H1 (cell line): ENCODE measurements around the gene CBLB. TPM values are rescaled to one million over a fixed set of nuclear protein-coding genes. Genes with fewer than 3 reads are reported as not detected.

Source experiments
- CTCF ChIA-PET: fragments of 300-600 bp; sonication (Branson Sonifier 250); formaldehyde crosslinking; loops from one replicate; lab custom pipeline; 2021; ENCODE audit not compliant: partially characterized antibody; lab: Charles Lee
- POLR2A ChIA-PET: fragments of 300-600 bp; sonication (Branson Sonifier 250); formaldehyde crosslinking; loops from one replicate; lab custom pipeline; 2021; ENCODE audit warnings: inconsistent platforms; ENCODE audit not compliant: partially characterized antibody; lab: Charles Lee
- DNase-seq, 2 experiments: peaks; one replicate each; pipeline versions ENCODE4 v3.0.0 to v3.0.0-alpha.2; 2010 to 2022; ENCODE audit warnings: low spot score in 2 of 2, low read depth in 1 of 2, mixed read lengths in 1 of 2
- FAIRE-seq: peaks from 2 replicates; lab custom pipeline; 2011; peaks lifted over from hg19 to GRCh38; lab: Jason Lieb, UNC
- H2AFZ ChIP-seq: 2 replicates; pipeline ENCODE4 v1.8.1; 2012; ENCODE audit warnings: low read length, inconsistent platforms
- H2AK5ac ChIP-seq: 2 replicates; pipeline ENCODE4 v1.6.1; 2013; ENCODE audit warnings: low read depth, low read length
- H2BK120ac ChIP-seq: replicated peaks from 2 replicates; pipeline ENCODE3; 2013; ENCODE audit warnings: low read depth, low read length, inconsistent platforms
- H2BK12ac ChIP-seq: 2 replicates; pipeline ENCODE4 v1.6.1; 2013; ENCODE audit warnings: low read depth, low read length
- H2BK15ac ChIP-seq: 2 replicates; pipeline ENCODE4 v1.6.1; 2013; ENCODE audit warnings: low read length
- H2BK20ac ChIP-seq: 2 replicates; pipeline ENCODE4 v1.6.1; 2013; ENCODE audit warnings: low read length
- H2BK5ac ChIP-seq: 2 replicates; pipeline ENCODE4 v1.6.1; 2013; ENCODE audit warnings: low read depth, low read length
- H3K14ac ChIP-seq: 2 replicates; pipeline ENCODE4 v1.6.1; 2013; ENCODE audit warnings: inconsistent platforms; ENCODE audit not compliant: insufficient read length
- H3K18ac ChIP-seq: 2 replicates; pipeline ENCODE4 v1.6.1; 2013; ENCODE audit warnings: low read length; ENCODE audit errors: extremely low read depth
- H3K23ac ChIP-seq: 2 replicates; pipeline ENCODE4 v1.6.1; 2013; ENCODE audit warnings: inconsistent platforms; ENCODE audit not compliant: insufficient read length
- H3K23me2 ChIP-seq: 2 replicates; pipeline ENCODE4 v1.6.1; 2013; ENCODE audit warnings: low read depth, low read length
- H3K27ac ChIP-seq: 2 replicates; pipeline ENCODE4 v1.6.1; 2011; ENCODE audit warnings: low read depth, low read length, inconsistent platforms
- H3K27me3 ChIP-seq, 4 experiments: replicated peaks in 1 of 4; 1 replicate in 1 of 4; 2 replicates in 3 of 4; pipeline versions ENCODE4 v1.6.1 to v1.8.1; 2011 to 2013; ENCODE audit warnings: low read length in 3 of 4, mild to moderate bottlenecking in 3 of 4, inconsistent platforms in 2 of 4, mixed read lengths in 2 of 4, moderate library complexity in 1 of 4; ENCODE audit not compliant: control insufficient read depth in 3 of 4, insufficient read depth in 3 of 4; ENCODE audit errors: extremely low read depth in 1 of 4
- H3K36me3 ChIP-seq, 4 experiments: 2 replicates each; pipeline versions ENCODE4 v1.6.1 to v1.8.1; 2011 to 2013; ENCODE audit warnings: mild to moderate bottlenecking in 4 of 4, low read length in 3 of 4, moderate library complexity in 2 of 4, control low read depth in 1 of 4, inconsistent platforms in 1 of 4; ENCODE audit not compliant: insufficient read depth in 4 of 4, control insufficient read depth in 2 of 4
- H3K4ac ChIP-seq: replicated peaks from 2 replicates; pipeline ENCODE3; 2013; ENCODE audit warnings: low read length, low read depth, mixed read lengths, inconsistent platforms; ENCODE audit not compliant: insufficient read length
- H3K4me1 ChIP-seq, 4 experiments: replicated peaks in 1 of 4; 1 replicate in 1 of 4; 2 replicates in 3 of 4; pipeline versions ENCODE4 v1.6.1 to v1.8.1; 2011 to 2013; ENCODE audit warnings: low read length in 3 of 4, inconsistent platforms in 2 of 4, mixed read lengths in 1 of 4; ENCODE audit not compliant: insufficient read depth in 4 of 4, control insufficient read depth in 3 of 4
- H3K4me2 ChIP-seq, 2 experiments: 2 replicates each; pipeline versions ENCODE4 v1.6.1 to v1.8.1; 2011 to 2013; ENCODE audit warnings: low read depth in 2 of 2, low read length in 2 of 2, control low read depth in 1 of 2, inconsistent platforms in 1 of 2, mild to moderate bottlenecking in 1 of 2; ENCODE audit not compliant: insufficient read depth in 1 of 2
- H3K4me3 ChIP-seq, 4 experiments: fragments of 200-600, 300-600 bp in 1 of 4; sonication (generic), shearing (Covaris generic), sonication (Bioruptor Twin) in 1 of 4; 2 replicates each; pipeline versions ENCODE4 v1.5.1 to v1.8.1; 2011 to 2016; ENCODE audit warnings: low read length in 4 of 4, low read depth in 3 of 4, control low read depth in 2 of 4, inconsistent platforms in 2 of 4, mild to moderate bottlenecking in 2 of 4, mixed read lengths in 1 of 4, moderate library complexity in 1 of 4; ENCODE audit not compliant: insufficient read depth in 2 of 4; ENCODE audit errors: extremely low read depth in 1 of 4
- H3K56ac ChIP-seq: replicated peaks from 2 replicates; pipeline ENCODE3; 2013; ENCODE audit warnings: low read depth, mild to moderate bottlenecking, mixed read lengths, low read length, inconsistent platforms; ENCODE audit not compliant: insufficient read length
- H3K79me1 ChIP-seq: 2 replicates; pipeline ENCODE4 v1.6.1; 2013; ENCODE audit warnings: low read depth, low read length, control low read depth
- H3K79me2 ChIP-seq, 2 experiments: 2 replicates each; pipeline versions ENCODE4 v1.6.1 to v1.8.1; 2012 to 2013; ENCODE audit warnings: low read length in 2 of 2, mild to moderate bottlenecking in 2 of 2, inconsistent platforms in 1 of 2; ENCODE audit not compliant: insufficient read depth in 2 of 2, control insufficient read depth in 1 of 2
- H3K9ac ChIP-seq, 4 experiments: replicated peaks in 1 of 4; 1 replicate in 1 of 4; 2 replicates in 3 of 4; pipeline versions ENCODE4 v1.6.1 to v1.8.1; 2011 to 2013; ENCODE audit warnings: low read depth in 3 of 4, low read length in 3 of 4, control low read depth in 2 of 4, mild to moderate bottlenecking in 2 of 4, moderate library complexity in 2 of 4, inconsistent platforms in 1 of 4; ENCODE audit errors: extremely low read depth in 1 of 4
- H3K9me3 ChIP-seq, 2 experiments: 2 replicates each; pipeline versions ENCODE4 v1.6.1 to v1.8.1; 2012 to 2013; ENCODE audit warnings: mild to moderate bottlenecking in 2 of 2, moderate library complexity in 2 of 2, control low read depth in 1 of 2, inconsistent platforms in 1 of 2, low read depth in 1 of 2, low read length in 1 of 2, mixed read lengths in 1 of 2; ENCODE audit not compliant: insufficient read depth in 2 of 2
- H4K20me1 ChIP-seq, 2 experiments: replicated peaks in 1 of 2; 2 replicates each; pipeline versions ENCODE3 to v1.8.1; 2011 to 2013; ENCODE audit warnings: inconsistent platforms in 2 of 2, low read length in 2 of 2, mild to moderate bottlenecking in 1 of 2; ENCODE audit not compliant: insufficient read depth in 2 of 2, control insufficient read depth in 1 of 2
- H4K5ac ChIP-seq: 2 replicates; pipeline ENCODE4 v1.6.1; 2013; ENCODE audit warnings: low read length, low read depth, mixed read lengths, inconsistent platforms; ENCODE audit not compliant: insufficient read length
- H4K8ac ChIP-seq: 2 replicates; pipeline ENCODE4 v1.8.0; 2013; ENCODE audit warnings: mild to moderate bottlenecking, moderate library complexity, low read length, inconsistent platforms; ENCODE audit not compliant: insufficient read depth; ENCODE audit errors: extremely low read depth
- H4K91ac ChIP-seq: replicated peaks from 2 replicates; pipeline ENCODE3; 2013; ENCODE audit warnings: low read length, mixed read lengths, inconsistent platforms; ENCODE audit not compliant: insufficient read length
- BACH1 ChIP-seq: IDR thresholded peaks from 2 replicates; pipeline ENCODE4 v1.6.1; 2012; ENCODE audit warnings: low read length, improper control_type of control experiment
- CBX5 ChIP-seq: fragments of 300-800, 300-1000 bp; sonication (generic); IDR thresholded peaks from 2 replicates; pipeline ENCODE4 v1.7.1; 2016; ENCODE audit warnings: antibody characterized with exemption, low read length, low read depth
- CBX8 ChIP-seq: fragments of 300-800, 300-1000 bp; sonication (generic); IDR thresholded peaks from 2 replicates; pipeline ENCODE4 v1.7.1; 2016; ENCODE audit warnings: low read depth, low read length, borderline replicate concordance
- CREB1 ChIP-seq: IDR thresholded peaks from 2 replicates; pipeline ENCODE4 v1.6.1; 2012; ENCODE audit warnings: inconsistent platforms
- CTBP2 ChIP-seq: IDR thresholded peaks from 2 replicates; pipeline ENCODE4 v1.7.0; 2011; ENCODE audit warnings: borderline replicate concordance, mild to moderate bottlenecking, moderate library complexity, mixed read lengths, low read length; ENCODE audit not compliant: insufficient read depth, insufficient read length
- EZH2 ChIP-seq: fragments of 200-600 bp; sonication (generic); IDR thresholded peaks from 2 replicates; pipeline ENCODE4 v1.7.1; 2012; ENCODE audit warnings: low read depth, mild to moderate bottlenecking, moderate library complexity, low read length, inconsistent platforms; ENCODE audit not compliant: severe bottlenecking
- GABPA ChIP-seq: IDR thresholded peaks from 2 replicates; pipeline ENCODE4 v1.6.1; 2011; ENCODE audit warnings: mild to moderate bottlenecking, low read length, moderate library complexity, borderline replicate concordance; ENCODE audit not compliant: insufficient read depth
- JUN ChIP-seq: IDR thresholded peaks from 2 replicates; pipeline ENCODE4 v1.6.1; 2011; ENCODE audit warnings: low read depth, mild to moderate bottlenecking, improper control_type of control experiment, low read length
- POLR2AphosphoS5 ChIP-seq: IDR thresholded peaks from 2 replicates; pipeline ENCODE4 v1.6.1; 2011; ENCODE audit warnings: low read depth, low read length
- SIN3A ChIP-seq, 2 experiments: IDR thresholded peaks in 1 of 2; conservative IDR thresholded peaks in 1 of 2; 2 replicates each; pipeline ENCODE4 v1.6.1; 2011 to 2012; ENCODE audit warnings: low read length in 2 of 2, improper control_type of control experiment in 1 of 2, low read depth in 1 of 2, mild to moderate bottlenecking in 1 of 2
- SP4 ChIP-seq: IDR thresholded peaks from 2 replicates; pipeline ENCODE4 v1.6.1; 2012; ENCODE audit warnings: low read length, inconsistent platforms
- SRF ChIP-seq: IDR thresholded peaks from 2 replicates; pipeline ENCODE4 v1.6.1; 2011; ENCODE audit warnings: mild to moderate bottlenecking, low read depth, low read length, moderate library complexity
- WGBS, 2 experiments: shearing (Covaris generic) in 1 of 2; methylation state at CpG; one replicate each; pipeline versions ENCODE4 v1.1.6 to v1.1.7; 2013 to 2015; ENCODE audit warnings: low lambda C conversion rate in 2 of 2, mixed read lengths in 2 of 2, inconsistent platforms in 1 of 2, low coverage in 1 of 2, missing lambda C conversion rate in 1 of 2; ENCODE audit not compliant: insufficient replicate concordance in 2 of 2, insufficient coverage in 1 of 2, insufficient read length in 1 of 2; ENCODE audit errors: extremely low coverage in 1 of 2, missing lambda C conversion rate in 1 of 2; 5-methylcytosine and 5-hydroxymethylcytosine counted together
- polyA plus RNA-seq, 7 experiments: library from polyadenylated mRNA; depleted of rRNA in 3 of 7; stranded (reverse) in 5 of 7; unstranded in 2 of 7; fragments of >200 nt in 5 of 7; fragments of 200-250 nt in 2 of 7; gene quantifications; 1 replicate in 5 of 7; 2 replicates in 1 of 7; 4 replicates in 1 of 7; pipeline versions ENCODE4 v1.2.1 to v1.2.3, GENCODE V29; 2011 to 2013; ENCODE audit warnings: missing spikeins in 2 of 7, mixed read lengths in 2 of 7
- total RNA-seq: library from RNA; stranded (reverse); fragmentation: NEBNext Ultra II Directional; extraction: Animal tissue kit (Norgen Biotek cat#: 25700); gene quantifications from 2 replicates; pipeline ENCODE4 v1.2.1, GENCODE V29; 2021

The CBLB gene
- total and polyA plus RNA-seq, 2 of the 8 experiments (the other 6 are each of a cell fraction or from before 2014, with no cell fraction given) = 14.5 to 26.0 TPM

GRCh38 chr3:105812194-105812586 lies 56.6 kb downstream of the CBLB start:
- Histone ChIP-seq H3K4me2 (no peak overlapping the region), H3K27ac (no peak overlapping the region), H4K8ac (no peak overlapping the region), H3K9me3 (no peaks in the 10 kb centered on the region), H3K18ac (no peak overlapping the region), H2BK15ac (no peak overlapping the region), H2BK120ac (no peak overlapping the region), H3K14ac (no peak overlapping the region), H2BK20ac (no peak overlapping the region), H3K79me1 (no peaks in the 10 kb centered on the region), H3K36me3 (no peaks in the 10 kb centered on the region), H3K23me2 (no peaks in the 10 kb centered on the region), H2AFZ (no peak overlapping the region), H3K4me1 (peaks cover 0 to 6% (median 0%) of the 10 kb centered on the region in 4 experiments; a peak in 1 of 7 replicates), H3K9ac (no peak overlapping the region), H4K91ac (no peak overlapping the region), H2BK5ac (no peak overlapping the region), H3K56ac (no peak overlapping the region), H3K79me2 (peaks cover 0 to 13% of the 10 kb centered on the region in 2 experiments; a peak in 1 of 4 replicates), H2BK12ac (no peak overlapping the region), H2AK5ac (no peak overlapping the region), H3K4ac (no peak overlapping the region), H4K20me1 (no peaks in the 10 kb centered on the region), H4K5ac (no peak overlapping the region), H3K27me3 (no peaks in the 10 kb centered on the region), H3K23ac (no peak overlapping the region), H3K4me3 (no peak overlapping the region)
- no peak for TF ChIP-seq SP4
- no peak for TF ChIP-seq SRF
- no peak for TF ChIP-seq EZH2
- no peak for TF ChIP-seq CREB1
- TF ChIP-seq CBX8 = no peak
- TF ChIP-seq GABPA = no peak
- TF ChIP-seq POLR2AphosphoS5 = no peak
- no peak for TF ChIP-seq BACH1
- no peak for TF ChIP-seq SIN3A (conservative IDR thresholded peaks at IDR 0.05 in 1 of 2, IDR thresholded peaks at IDR 0.05 in 1 of 2; ENCODE audit: low read depth in 1 of 2, low read length in 2 of 2)
- TF ChIP-seq CTBP2 = no peak
- TF ChIP-seq CBX5 = no peak
- no peak for TF ChIP-seq JUN
- DNase-seq = no peak
- ChIA-PET CTCF (interaction anchor here (1.6 kb wide), 1 partner anchor 10 kb away, joined by 4 read pairs; no protein-coding TSS in a partner anchor), POLR2A (interaction anchor here (0.8 kb wide), 1 partner anchor 11 kb away, joined by 4 read pairs; no protein-coding TSS in a partner anchor)
- 82% methylated on average over 1 of the region's 1 CpG; no CpG with 5 or more reads in 1 of the 2 experiments for WGBS, 2 experiments
- FAIRE-seq = no peak
